ENCODE data around the gene RBM39. TPM values are rescaled to one million over a fixed set of nuclear protein-coding genes. Genes with fewer than 3 reads are reported as not detected.

Gene RBM39
- total RNA-seq, 1 donor from 2014 or later = 488 TPM

DNA sequence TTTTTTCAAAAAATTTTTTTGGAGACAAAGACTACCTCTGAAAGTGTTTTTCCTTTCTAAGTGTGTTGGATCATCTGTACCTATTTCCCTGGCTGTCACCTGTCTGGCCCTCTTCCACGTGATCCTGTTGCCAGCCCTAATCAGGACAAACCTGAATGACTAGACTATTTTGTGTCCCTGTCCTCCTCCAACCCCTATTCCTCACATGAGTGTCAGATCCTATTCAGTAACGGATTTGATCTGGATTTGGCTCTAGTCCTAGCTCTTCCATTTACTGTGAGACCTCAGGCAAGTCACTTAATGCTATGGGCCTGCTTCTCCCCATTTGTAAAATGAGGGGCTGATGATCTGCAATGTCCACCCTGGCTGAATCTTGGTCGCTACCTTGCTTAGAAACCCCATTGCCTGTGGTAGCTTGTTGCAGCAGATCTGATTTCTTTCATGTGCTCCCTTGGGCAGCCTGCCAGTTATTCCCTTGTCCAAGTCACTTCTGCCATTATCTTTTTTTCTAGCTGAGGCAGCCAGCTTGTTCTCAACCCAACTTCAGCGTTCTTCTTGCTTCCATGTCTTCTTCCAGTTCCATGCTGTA lies 34.5 kb upstream of the RBM39 start:
- Mint-ChIP-seq H3K4me3 (no peak overlapping the region), H3K27ac (peak overlapping the region; percentile 57), H3K36me3 (peaks cover 15% of the 10 kb centered on the region), H3K9me3 (peaks cover 1% of the 10 kb centered on the region), H3K27me3 (ENCODE audit: low read depth) (no peaks in the 10 kb centered on the region), H3K4me1 (peaks cover 33% of the 10 kb centered on the region)
- TF ChIP-seq CTCF (IDR thresholded peaks at IDR 0.05; ENCODE audit: unreplicated experiment) = no peak
- DNase-seq (ENCODE audit: low spot score in 2 of 2, unreplicated experiment in 2 of 2) = peak; percentile 30 to 57

- peak overlapping the region; percentile 85 for H3K4me3 Mint-ChIP-seq
- H3K27ac Mint-ChIP-seq = peak overlapping the region; percentile 94
- H3K27me3 Mint-ChIP-seq (ENCODE audit: low read depth) = no peaks in the 10 kb centered on the region
- peaks cover 39% of the 10 kb centered on the region for H3K4me1 Mint-ChIP-seq
- DNase-seq (ENCODE audit: low spot score in 2 of 2, unreplicated experiment in 2 of 2) = no peak
- peaks cover 6% of the 10 kb centered on the region for H3K9me3 Mint-ChIP-seq
- no peak for TF ChIP-seq CTCF (IDR thresholded peaks at IDR 0.05; ENCODE audit: unreplicated experiment)
- peaks cover 10% of the 10 kb centered on the region for H3K36me3 Mint-ChIP-seq
Measured at GRCh38 chr20:35774391-35774790, 32.3 kb upstream of the RBM39 start.

DNA sequence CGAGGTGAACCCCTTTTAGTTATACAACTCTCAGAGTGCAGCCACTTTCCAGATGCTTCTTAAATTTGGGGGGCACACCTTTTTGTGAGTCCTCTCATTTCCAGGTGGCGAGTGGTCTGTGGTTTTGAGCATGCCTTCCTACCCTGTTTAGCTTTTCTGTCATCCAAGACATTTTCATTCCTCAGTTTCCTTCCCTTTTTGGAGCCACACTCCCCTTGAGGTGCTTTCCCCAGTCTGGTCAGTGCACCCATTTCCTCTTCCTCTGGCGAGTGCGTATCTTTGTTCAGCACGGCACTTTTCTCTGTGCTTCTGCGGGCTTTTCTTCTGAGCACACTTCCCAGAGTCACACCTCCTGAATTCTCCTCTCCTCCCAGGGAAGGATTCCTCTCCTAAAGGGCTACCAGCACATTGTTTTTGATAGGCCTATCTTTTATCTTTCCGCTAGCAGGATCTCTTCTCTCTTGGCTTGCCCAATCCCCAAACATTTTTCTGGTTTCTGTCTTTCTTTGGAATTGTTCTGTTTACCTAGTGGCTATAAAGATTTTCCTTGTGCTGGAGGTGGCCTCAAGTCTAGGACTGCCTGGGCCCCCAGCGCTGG lies 31.2 kb upstream of the RBM39 start:
- Mint-ChIP-seq H3K4me3 (peak overlapping the region; percentile 85), H3K27me3 (ENCODE audit: low read depth) (no peaks in the 10 kb centered on the region), H3K36me3 (peaks cover 6% of the 10 kb centered on the region), H3K9me3 (peaks cover 6% of the 10 kb centered on the region), H3K4me1 (peaks cover 45% of the 10 kb centered on the region), H3K27ac (peak overlapping the region; percentile 94)
- DNase-seq (ENCODE audit: low spot score in 2 of 2, unreplicated experiment in 2 of 2) = no peak
- TF ChIP-seq CTCF (IDR thresholded peaks at IDR 0.05; ENCODE audit: unreplicated experiment) = no peak

DNA sequence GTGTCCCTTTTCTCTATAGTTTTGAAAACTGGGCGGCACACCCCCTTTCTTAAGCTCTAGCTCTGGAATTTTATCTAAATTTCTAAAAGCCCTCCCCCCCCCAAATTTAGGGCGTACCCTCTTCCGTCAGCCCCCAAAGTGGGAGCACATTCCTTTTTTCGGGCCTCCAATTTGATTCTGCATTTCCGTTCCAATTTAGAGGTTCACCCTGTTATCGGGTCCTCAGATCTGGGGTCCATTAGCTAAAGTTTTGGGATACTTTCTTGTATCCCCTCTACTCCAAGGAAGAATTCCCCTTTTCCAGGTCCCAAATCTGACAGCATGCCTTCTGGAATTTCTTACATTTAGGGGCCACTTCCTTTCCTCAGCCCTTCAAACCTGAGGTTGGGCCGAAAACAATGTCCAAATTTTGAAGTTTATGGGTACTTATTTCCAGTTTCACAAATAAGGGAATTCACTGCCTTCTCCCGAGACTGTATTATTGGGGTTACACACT lies 30.6 kb upstream of the RBM39 start:
- peak overlapping the region; percentile 85 for H3K4me3 Mint-ChIP-seq
- H3K27ac Mint-ChIP-seq = peak overlapping the region; percentile 94
- no peak for TF ChIP-seq CTCF (IDR thresholded peaks at IDR 0.05; ENCODE audit: unreplicated experiment)
- no peaks in the 10 kb centered on the region for H3K27me3 Mint-ChIP-seq (ENCODE audit: low read depth)
- H3K4me1 Mint-ChIP-seq = peaks cover 51% of the 10 kb centered on the region
- DNase-seq (ENCODE audit: low spot score in 2 of 2, unreplicated experiment in 2 of 2) = no peak
- peaks cover 6% of the 10 kb centered on the region for H3K36me3 Mint-ChIP-seq
- peaks cover 6% of the 10 kb centered on the region for H3K9me3 Mint-ChIP-seq

- Mint-ChIP-seq H3K4me1 (peaks cover 49% of the 10 kb centered on the region), H3K4me3 (peak within 1 kb of the TSS; percentile 85), H3K27ac (peak within 1 kb of the TSS; percentile 94), H3K9me3 (peaks cover 6% of the 10 kb centered on the region), H3K27me3 (ENCODE audit: low read depth) (no peaks in the 10 kb centered on the region), H3K36me3 (peaks cover 6% of the 10 kb centered on the region)
- peak; percentile 98 for DNase-seq (ENCODE audit: low spot score in 2 of 2, unreplicated experiment in 2 of 2)
- no peak for TF ChIP-seq CTCF (IDR thresholded peaks at IDR 0.05; ENCODE audit: unreplicated experiment)
Measured at GRCh38 chr20:35771689-35772562, 29.9 kb upstream of the RBM39 start, which contains the start of gene PHF20. Gene PHF20 (plus strand): TSS chr20:35772015. CDS start chr20:35801523, 29,508 bp downstream.

Measured in mesothelial cell of epicardium (in vitro differentiated cells).